GM18502 (cell line): ENCODE measurements around the gene ATG9A.

Experiments used
- ATAC-seq: cut with Tn5 transposase; IDR thresholded peaks from one replicate; pipeline ENCODE4 v1.9.1; 2021; ENCODE audit warnings: mild to moderate bottlenecking; ENCODE audit not compliant: unreplicated experiment, poor library complexity

ATG9A gene

DNA sequence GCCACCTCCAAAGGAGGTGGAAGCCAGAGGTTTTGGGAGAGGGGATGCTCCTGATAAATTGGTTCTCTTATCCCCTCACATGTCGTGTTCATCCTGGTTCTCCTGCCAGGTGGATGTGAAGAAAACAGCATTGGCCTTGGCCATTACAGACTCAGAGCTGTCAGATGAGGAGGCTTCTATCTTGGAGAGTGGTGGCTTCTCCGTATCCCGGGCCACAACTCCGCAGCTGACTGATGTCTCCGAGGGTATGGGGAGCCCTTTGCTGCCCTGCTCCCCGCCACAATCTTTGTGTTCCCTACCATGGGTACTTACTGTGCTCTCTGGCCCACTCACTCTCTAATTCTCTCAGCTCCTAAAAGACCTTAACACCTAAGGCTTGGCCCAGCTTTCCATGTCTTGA lies 47.9 kb downstream of the ATG9A start:
- ATAC-seq, result no peak

DNA sequence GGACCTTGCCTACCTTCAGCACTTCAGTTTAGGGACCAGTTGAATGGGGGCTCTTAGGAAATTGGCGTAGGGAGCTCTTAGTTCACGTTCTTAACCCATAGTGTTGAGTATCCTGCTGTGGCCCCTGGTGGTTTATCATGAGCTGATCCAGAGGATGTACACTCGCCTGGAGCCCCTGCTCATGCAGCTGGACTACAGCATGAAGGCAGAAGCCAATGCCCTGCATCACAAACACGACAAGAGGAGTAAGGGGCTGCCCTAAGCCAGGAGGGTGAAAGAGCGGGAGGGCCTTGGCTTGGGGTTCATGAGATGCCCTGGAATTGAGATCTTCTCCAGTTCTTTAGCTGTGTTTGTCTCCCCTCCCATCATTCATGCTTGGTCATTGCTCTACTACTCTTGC lies 48.5 kb downstream of the ATG9A start:
- ATAC-seq, result no peak

DNA sequence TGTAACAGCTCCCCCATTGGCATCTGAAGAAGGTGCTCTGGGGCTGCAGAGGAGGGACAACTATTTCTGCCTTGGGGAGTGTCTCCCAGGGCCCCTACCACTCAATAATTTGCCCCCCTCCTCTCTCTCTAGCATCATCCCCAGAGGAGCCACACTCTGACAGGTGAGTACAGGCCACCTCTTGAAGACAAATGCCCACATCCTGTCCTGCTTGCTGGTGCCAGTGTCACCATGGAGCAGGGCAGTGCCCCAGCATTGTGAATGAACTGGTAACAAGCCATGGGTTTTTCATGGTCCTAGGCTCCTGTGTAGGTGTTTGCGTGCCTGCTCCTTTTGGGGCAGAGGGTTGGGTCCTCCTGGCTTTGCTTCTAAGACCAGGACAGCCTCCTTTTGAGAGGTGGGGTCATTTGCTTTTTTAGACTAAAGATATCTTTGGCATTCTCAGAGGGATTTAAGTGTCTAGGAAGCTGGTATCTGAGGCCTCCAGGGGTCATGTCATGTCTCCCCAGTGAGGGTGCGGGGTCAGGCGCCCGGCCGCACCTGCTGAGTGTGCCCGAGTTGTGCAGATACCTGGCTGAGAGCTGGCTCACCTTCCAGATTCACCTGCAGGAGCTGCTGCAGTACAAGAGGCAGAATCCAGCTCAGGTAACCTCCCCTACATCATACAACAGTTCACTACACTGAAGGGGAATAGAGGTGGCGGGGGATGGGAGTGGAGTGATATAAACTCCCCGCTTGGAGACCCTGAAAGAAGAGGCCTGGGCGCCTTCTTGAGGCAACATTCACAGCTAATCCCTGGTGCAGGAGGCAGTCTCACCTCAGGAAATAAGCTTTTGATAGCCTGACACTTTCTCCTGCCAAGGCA lies 49.6 kb downstream of the ATG9A start:
- no peak for ATAC-seq

DNA sequence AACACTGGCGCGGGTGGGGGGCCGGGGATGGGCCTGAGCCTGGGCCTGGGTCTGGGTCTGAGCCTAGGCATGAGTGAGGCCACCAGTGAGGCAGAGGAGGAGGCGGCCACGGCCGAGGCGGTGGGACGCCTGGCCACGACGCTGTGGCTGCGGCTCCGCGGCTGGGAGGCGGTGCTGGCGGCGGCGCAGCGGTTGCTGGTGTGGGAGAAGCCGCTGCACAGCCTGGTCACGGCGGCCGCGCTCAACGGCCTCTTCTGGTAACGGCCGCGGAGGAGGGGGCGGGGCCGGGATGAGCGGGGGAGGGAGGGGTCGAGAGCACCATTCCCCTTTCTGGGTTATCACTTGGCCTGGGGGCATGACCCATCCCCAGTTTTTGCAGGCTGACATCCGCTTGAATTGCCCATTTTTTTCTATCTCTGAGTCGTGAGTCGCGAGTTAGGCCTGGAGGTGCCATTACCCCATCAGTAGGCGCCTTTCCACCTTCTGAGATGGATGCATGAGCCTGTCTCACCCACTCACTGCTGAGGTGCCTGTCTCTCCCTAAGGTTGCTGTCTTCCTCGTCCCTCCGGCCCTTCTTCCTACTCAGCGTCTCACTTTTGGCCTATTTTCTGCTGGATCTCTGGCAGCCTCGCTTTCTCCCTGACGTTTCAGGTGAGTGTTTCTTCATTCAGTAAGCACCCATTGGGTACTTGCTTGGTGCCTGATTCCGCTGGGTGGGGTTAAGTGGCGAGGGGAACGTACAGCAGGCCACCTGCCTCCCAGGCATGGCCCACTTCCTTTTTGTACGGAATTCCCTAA lies 50.9 kb downstream of the ATG9A start:
- ATAC-seq, result peak; percentile 10

DNA sequence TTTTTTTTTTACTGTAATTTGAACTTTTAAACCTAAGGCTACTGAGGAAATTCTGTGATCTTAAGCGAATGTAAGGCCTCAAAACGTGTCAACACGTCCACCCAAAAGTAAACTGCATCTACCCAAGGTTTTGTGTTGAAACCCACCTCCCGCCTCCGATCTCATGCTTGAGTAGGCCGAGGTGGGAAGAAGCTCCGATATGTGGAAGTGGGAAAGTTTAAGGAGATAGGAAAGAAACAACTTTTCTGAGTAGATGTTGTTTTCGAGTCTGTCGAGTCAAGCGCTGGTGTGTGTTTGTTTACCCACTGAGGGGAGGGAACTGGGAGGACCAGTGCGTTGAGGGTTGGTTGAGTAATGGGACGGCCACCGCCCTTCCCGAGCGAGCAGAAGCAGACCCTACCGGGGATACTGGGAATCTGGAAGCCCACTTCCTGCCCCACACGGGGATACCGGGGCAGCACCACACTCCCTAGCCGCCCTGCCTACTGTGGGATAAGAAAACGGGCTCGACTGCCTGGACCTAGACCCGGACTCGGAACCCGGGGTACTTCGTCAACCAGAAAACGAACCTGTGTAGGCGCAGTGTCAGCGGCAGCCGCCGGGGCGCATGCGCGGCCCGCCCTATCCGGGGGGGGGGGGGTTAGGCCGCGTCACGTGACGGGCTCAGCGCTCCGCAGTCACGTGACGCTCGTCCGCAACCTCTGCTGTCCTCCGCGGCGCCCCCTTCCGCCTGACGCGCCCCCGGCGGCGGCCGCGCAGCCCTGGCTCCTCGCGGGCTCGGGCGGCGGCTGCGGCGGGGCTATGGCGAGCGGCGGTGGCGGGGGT lies 51.7 kb downstream of the ATG9A start, which contains the start of gene RETREG2:
TSS of gene RETREG2 (plus strand) at position 724 of the 825 bp plus-strand sequence. CDS start at position 802, 78 bp downstream.
- ATAC-seq, result peak; percentile 53

DNA sequence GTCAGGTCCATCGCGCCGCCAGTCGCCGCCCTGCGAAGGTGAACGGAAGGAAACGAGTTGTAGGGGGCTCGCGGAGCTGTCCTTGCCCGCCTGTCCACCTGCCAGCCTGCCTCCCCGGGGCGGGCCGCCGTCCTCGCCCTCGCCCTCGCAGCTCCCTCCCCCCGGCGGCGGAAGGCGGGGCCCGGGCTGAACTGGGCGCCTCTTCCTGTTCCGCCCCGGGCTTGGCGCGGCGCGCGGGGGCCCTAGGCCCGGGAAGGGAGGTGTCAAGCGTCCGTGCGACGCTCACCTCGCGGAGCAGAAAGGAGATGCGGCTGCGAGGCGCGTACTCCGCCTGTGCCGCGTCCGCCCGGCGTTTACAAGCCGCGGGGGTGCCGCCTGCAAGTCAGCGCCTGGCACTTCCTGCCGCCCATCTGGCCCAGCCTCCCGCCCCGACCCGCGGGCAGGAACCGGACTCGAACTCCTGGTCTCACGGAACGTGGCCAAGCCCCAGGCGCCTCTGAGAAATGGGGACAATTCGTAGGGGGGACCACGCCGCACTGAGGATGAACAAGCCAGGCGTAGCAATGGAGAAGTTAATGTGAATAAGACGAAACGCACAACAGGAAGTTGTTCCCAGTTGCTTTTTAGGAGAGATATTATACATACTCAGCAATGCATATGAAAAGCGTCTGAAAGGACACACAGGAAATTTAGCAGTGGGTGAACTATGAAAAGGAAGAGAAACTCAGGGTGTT lies 52.5 kb downstream of the ATG9A start, which contains the start of gene CNPPD1:
TSS of gene CNPPD1 (minus strand) at position 108 of the 734 bp plus-strand sequence. CDS start at position 11, 97 bp downstream.
- peak; percentile 68 for ATAC-seq

DNA sequence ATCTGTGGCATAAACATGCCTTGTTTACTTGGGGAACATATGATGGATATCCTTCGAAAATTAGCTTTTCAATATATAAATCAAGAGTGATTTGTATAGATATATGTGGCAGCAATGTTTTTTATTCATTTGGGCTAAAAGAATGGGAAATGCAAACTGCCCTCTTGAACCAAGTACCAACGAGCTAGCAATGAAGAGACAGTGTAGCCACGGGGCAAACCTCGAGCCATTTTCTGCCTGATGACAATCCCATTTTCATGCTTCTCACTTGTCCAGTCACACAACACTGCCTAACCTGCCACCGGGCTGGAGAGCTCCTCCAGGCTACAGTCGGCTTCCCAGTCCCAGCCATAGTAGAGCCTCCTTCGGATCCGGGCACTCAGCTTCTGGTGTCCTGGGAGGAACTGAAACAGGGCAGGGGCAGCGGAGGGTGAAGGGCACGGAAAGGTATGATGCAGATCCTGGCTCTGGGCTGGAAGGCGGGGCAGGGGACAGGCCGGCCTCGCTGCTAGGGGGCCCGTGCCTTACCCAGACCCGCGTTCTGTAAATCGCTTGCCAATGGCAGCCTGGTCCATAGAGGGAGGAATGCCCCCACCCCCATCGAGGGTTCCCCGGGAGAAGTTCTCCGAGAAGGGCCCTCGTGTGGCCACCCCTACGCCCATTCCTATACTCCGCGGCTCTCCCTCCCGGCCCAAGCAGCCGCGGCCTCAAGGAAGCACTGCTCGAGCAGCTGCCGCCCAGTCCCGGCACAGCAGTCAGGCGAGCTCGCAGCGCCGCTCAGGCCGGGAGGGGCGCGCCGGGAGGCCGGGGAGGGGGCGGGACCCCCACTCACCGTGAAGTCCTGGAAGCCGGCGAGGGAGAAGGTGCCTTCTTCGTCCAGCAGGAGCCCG lies 53.3 kb downstream of the ATG9A start:
- ATAC-seq, result peak; percentile 29

DNA sequence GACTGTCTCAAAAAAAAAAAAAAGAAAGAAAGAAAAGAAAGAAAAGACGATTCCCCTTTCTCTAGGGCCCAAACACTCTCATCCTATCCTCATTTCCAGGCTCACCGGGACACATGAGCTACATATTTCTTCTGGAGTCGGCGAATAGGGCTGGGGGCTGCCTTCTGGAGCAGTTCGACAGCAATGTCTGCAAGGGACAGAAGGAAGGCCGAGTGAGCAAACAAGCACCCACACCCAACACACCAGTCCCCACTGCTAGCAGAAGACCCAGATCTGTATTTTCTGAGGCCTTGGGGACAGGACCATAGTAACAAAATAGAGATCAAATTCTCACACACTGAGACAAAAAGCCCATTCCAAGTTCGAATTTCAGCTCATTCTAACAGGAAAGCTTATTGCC lies 54.0 kb downstream of the ATG9A start:
- no peak for ATAC-seq

DNA sequence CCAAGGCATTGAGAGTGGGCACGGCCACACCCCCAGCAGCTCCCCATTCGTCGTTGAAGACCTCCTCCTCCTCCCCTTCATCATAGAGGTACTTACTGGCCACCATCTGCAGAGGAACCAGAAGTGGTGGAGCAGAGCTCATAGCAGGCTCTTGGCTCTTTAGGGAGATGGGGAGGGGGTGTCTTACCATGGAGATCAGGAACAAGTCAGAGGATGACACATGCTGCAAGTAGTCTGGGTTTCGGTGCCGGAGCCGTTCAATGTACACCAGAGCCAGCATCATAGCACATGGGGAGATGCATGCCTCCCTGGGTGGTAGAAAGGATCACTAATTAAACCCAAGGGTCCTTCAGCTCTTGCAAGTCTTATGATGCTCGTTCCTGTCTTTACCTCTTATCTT lies 54.6 kb downstream of the ATG9A start:
- no peak for ATAC-seq

DNA sequence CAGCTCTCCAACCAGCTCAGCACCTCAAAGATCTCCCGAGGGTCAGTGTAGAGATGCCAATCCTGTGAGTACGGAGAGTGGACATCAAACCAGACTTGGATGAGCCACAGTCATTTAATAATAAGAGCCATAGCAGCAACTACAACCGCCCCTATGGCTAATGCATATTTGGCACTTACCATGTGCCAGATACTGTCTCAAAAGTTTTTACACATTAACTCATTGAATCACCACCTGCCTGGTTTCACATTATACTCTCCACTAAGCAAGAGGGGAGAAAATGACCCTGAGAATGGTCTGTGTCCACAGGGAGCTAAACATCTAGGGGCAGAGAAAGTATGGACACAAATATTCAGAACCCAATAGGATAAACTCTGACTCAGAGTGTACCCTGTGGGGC lies 55.3 kb downstream of the ATG9A start:
- ATAC-seq, result no peak

DNA sequence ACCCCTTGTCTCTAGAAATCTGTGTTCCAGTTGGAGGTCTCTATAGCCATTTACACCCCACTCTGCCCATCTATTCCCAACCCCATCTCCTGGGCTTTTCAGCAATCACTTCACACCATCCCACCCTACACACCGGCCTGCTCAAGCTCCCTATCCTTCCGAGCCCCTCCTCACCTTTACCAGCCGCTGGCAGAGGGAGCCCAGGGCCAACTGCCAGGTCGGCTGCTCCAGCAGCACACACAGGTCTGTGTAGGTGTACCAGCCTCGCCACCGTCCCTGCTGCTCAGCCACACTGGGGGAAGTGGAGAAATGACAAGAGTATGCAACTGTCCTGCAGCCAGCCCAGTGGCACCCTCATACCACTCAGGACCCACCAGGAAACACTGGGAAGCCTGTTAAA lies 56.3 kb downstream of the ATG9A start:
- ATAC-seq, result no peak

DNA sequence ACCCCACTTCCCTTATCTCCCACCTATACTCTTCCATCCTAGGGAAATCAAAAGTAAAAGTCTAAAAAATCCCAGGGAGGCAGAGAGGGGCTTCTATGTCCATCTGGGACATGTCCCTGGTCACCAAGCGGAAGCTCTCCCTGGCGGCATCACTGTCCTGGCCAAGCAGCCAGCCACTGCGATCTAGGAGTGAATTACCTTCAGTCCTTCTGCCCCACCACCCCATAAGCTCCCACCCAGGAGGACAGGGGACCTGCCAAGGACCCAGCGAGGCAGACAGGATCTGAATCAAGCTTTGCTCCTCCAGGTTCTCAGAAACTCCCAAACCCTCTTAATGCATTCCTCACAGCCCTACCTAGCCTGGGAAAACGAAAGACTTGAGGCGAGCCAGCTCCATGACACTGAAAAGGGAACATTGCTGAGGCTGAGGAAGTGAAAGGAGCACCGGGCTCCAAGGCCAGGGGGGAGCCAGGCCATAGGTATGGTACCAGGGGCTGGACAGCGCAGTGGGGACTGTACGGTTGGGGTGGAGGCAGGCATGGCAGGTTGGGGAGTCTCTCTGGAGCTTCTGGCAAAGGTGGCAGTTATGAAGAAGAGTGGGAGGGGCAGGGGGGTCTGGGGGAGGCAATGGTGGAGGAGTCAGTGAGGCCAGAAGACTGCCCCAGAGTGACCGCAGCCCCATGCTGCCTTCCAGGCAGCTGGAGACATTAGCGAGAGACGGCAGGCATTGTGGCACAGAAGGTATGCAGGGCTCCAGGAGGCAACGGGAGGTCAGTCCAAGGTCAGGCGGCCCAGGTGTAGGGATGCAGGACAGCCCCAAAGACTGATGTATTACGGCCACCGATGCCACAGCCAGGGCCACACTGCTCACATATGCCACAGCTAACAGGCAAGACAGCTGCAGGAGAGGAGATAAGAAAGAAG lies 56.9 kb downstream of the ATG9A start:
- ATAC-seq, result no peak

DNA sequence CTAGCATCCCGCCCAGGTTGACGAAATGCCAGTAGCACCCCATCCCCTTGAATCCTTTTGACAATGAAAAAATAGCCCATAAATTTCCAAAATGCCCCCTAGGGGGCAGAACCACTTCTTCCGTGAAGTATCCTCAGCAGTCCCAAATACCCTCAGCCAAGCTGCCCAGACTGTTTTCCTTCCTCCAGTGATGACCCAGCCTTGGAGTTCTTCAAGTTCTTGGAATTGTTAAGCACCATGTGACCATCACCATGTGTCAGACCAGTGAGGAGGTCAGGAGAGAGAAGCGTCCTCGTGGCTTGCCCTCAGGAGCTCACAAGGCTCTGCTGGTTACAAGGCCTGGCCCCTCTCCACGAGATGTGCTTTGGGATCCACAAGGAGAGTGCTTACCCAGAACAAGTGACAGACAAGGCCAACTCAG lies 58.2 kb downstream of the ATG9A start:
- ATAC-seq, result no peak

DNA sequence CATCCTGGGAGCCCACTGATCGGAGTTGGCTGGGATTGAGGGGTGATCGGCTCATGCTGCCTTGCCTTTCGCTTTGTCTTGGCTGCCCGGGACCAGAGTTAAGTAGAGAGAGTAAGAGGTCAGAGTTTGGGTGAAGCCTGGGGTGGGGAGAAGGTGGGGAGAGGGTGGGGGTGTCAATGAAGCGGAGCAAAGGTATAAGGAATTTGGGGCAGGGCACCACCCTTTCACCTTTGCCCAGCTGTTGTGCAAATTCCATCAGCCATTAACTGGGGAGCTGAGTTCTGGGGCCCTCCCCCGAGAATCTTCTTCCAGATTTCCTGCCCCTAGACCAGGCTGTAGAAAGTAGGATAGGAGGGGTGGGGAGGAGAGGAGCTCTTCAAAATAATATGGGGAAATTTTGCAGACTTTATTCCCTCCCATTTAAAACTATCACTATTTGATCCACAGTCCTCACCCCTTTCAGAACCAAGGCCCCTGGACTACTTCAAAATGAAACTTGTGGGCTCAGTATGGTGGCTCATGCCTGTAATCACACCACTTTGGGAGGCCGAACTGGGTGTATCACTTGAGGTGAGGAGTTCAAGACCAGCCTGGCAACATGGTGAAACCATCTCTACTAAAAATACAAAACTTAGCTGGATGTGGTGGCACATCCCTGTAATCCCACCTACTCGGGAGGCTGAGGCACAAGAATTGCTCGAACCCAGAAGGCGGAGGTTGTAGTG lies 59.3 kb downstream of the ATG9A start, which contains the start of gene SLC23A3:
TSS of gene SLC23A3 (minus strand) at position 100 of the 725 bp plus-strand sequence. CDS start at position 55, 45 bp downstream.
- ATAC-seq, result no peak
